Activated naive CD4-positive, alpha-beta T cell treated with anti-CD3 and anti-CD28 coated beads, Interleukin-2, amount 10 ng/mL, durations not matched to agents 7 days and 5 days (primary cell): ENCODE results near the gene ADI1.
A peak's percentile ranks its signal among the peaks of the same experiment; 100 is the strongest.

ENCODE experiments used
- CTCF ChIA-PET: fragments of 350-600 bp; sonication (Branson Sonifier 250); formaldehyde crosslinking; loops from one replicate; lab custom pipeline; 2021; ENCODE audit warnings: antibody characterized with exemption; lab: Charles Lee
- DNase-seq: peaks from one replicate; pipeline ENCODE4 v3.0.0-alpha.2; 2020
- H3K27ac Mint-ChIP-seq: one replicate; pipeline ENCODE4 v1.8.0; 2021; ENCODE audit warnings: mild to moderate bottlenecking, moderate library complexity, mixed read lengths
- H3K27me3 Mint-ChIP-seq: one replicate; pipeline ENCODE4 v1.8.0; 2021; ENCODE audit warnings: mild to moderate bottlenecking, mixed read lengths
- H3K36me3 Mint-ChIP-seq: one replicate; pipeline ENCODE4 v1.8.0; 2021; ENCODE audit warnings: mixed read lengths
- H3K4me1 Mint-ChIP-seq: one replicate; pipeline ENCODE4 v1.8.0; 2021; ENCODE audit warnings: mixed read lengths
- H3K4me3 Mint-ChIP-seq: one replicate; pipeline ENCODE4 v1.8.0; 2021; ENCODE audit warnings: mild to moderate bottlenecking, moderate library complexity, mixed read lengths
- H3K9me3 Mint-ChIP-seq: one replicate; pipeline ENCODE4 v1.8.0; 2021; ENCODE audit warnings: mixed read lengths

ADI1 gene

DNA sequence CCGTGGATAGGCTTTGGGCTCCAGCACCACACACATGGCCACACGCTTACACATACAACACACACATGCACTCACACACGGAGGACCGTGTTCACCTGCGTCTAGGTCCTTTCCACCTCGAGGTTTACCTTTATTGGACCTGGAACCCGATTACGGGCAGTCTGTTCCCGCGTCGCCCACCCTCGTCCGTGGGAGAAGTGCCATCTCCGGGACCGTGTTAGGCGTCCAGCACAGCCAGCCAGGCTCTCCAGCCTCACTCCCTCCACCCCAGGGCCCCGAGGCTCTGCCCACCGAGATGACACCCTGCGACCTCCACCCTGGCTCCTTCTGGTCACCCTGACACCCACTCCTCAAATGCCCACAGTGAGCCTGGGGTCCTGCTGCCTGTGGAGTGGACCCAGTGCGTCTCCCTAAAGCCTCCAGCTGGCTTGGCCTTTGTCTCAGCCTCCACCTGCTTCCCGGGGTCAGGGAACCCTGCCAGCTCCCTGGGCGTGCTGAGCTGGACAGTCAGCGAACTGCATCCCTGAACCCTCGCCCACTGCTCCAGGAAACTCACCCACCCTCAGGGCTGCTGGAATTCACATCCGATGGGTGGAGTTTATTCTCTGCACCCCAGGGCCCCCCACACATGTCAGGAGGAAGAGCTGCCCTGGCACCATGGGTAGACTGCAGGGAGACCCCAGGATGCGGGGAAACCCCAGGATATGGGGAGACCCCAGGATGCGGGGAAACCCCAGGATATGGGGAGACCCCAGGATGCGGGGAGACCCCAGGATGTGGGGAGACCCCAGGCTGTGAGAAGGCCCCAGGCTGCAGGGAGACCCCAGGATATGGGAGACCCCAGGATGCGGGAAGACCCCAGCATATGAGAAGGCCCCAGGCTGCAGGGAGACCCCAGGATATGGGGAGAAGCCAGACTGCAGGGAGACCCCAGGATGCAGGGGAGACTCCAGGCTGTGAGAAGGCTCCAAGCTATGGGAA, 33.0 kb downstream of the ADI1 start:
- H3K27ac Mint-ChIP-seq, result no peak overlapping the region

GRCh38 chr2:3485166-3485565, 34.2 kb downstream of the ADI1 start:
- no peaks in the 10 kb centered on the region for H3K9me3 Mint-ChIP-seq
- no peak overlapping the region for H3K4me3 Mint-ChIP-seq
- no peaks in the 10 kb centered on the region for H3K27me3 Mint-ChIP-seq
- CTCF ChIA-PET, result no interaction called here
- H3K4me1 Mint-ChIP-seq, result no peaks in the 10 kb centered on the region
- no peak for DNase-seq
- H3K27ac Mint-ChIP-seq, result no peak overlapping the region
- peaks cover 9% of the 10 kb centered on the region for H3K36me3 Mint-ChIP-seq

More for the DNA sequence above, 33.0 kb downstream of the ADI1 start:
- Mint-ChIP-seq H3K4me1 (no peaks in the 10 kb centered on the region), H3K36me3 (peaks cover 4% of the 10 kb centered on the region), H3K9me3 (no peaks in the 10 kb centered on the region), H3K4me3 (no peak overlapping the region), H3K27me3 (no peaks in the 10 kb centered on the region)
- no peak for DNase-seq
- CTCF ChIA-PET, result no interaction called here

DNA sequence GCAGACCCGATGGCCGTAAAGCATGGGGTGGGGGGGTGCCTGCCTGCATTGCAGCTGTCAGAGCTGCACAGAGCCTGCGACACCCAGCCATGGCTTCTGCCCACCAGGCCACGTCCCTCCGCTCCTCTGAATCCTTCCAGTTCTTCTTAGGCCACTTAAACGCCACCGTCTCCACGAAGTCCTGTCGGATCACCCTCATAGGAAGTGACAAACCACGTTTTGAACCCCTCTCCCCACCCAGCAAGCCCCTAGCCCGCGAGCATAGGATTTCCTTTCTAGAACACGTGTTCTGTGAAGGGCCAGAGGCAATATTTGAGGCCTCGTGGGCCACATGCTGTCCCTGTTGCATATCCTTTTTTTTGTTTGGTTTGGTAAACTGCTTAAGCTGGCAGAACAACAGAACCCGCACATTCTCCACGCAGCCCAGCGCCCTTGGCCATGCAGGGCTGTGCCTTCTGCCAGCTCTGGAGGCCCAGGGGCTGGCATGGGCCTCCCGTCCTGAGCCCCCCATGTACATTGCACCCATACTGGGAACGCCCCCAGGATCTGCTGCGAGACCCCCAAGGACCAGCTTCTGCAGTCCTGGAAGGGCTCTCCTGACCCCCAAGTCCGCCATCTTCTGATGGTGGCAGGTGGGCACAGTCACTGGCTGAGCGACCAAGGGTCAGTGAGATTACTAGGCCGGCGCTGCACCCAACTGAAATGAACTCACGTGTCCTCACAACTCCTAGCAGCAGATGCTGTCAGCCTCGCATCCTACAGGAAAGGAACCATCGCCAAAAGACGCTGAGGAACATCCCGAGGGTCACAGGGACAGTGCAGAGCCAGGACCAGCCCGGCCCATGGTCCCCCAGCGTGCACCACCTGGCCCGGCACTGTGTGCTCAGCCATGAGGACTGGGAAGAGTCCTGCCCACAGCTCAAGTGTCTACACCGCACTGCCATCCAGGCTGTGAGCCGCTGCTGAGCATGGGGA, 35.1 kb downstream of the ADI1 start:
- Mint-ChIP-seq H3K27me3 (no peaks in the 10 kb centered on the region), H3K36me3 (peaks cover 12% of the 10 kb centered on the region), H3K27ac (peak overlapping the region; percentile 45), H3K4me1 (no peaks in the 10 kb centered on the region), H3K9me3 (no peaks in the 10 kb centered on the region), H3K4me3 (no peak overlapping the region)
- CTCF ChIA-PET, result no interaction called here
- no peak for DNase-seq

DNA sequence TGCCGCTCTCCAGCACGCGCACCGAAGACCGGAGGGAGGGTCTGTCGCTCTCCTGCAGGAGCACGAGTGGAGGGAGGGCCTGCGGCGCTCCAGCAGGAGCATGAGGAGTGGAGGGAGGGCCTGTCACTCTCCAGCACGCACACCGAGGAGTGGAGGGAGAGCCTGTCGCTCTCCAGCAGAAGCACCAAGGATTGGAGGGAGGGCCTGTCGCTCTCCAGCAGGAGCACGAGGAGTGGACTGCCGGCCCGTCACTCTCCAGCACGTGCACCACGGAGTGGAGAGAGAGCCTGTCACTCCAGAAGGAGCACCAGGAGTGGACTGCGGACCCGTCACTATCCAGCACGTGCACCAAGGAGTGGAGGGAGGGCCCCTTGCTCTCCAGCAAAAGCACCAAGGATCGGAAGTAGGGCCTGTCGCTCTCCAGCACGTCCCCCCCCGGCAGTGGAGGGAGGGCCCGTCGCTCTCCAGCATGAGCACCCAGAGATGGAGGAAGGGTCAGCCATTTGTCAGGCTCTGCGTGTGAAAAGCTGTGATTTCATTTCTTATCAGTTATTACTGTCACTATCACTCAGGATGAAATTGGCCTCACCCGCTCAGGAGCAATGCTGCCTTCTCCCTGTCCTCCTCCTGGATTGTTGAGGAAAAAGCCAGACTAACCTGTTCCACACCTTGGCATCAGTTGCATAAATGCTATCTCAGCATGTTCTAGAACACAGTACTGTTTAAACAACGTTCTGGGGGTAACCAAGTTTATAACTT, 35.9 kb downstream of the ADI1 start:
- no peak for DNase-seq
- Mint-ChIP-seq H3K27ac (no peak overlapping the region), H3K9me3 (no peaks in the 10 kb centered on the region), H3K27me3 (no peaks in the 10 kb centered on the region), H3K4me1 (no peaks in the 10 kb centered on the region), H3K36me3 (peaks cover 12% of the 10 kb centered on the region), H3K4me3 (no peak overlapping the region)
- CTCF ChIA-PET, result no interaction called here

DNA sequence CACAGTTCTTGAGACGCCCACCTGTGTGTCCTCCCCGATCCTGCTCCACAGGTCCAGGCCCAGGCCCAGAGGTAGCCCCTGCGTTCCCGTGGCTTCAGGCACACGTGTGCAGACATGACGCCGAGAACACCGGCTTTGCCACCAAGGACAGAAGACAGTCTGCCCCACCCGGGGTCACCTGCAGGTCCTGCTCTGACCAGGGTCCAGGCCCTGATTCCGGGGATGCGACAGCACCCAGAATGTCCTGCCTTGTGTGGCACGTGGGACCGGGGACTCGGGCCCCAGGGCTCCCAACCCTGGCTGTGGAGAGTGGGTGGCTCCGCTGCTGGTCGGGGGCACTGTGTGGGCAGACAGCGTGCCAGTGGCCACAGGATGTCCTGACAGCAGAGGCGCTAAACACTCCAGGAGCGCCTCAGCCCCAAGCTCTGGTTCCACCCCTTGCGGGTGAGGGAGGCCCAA, 36.9 kb downstream of the ADI1 start:
- Mint-ChIP-seq H3K27ac (no peak overlapping the region), H3K4me1 (no peaks in the 10 kb centered on the region), H3K4me3 (no peak overlapping the region), H3K9me3 (no peaks in the 10 kb centered on the region), H3K36me3 (peaks cover 12% of the 10 kb centered on the region), H3K27me3 (no peaks in the 10 kb centered on the region)
- CTCF ChIA-PET, result no interaction called here
- DNase-seq, result no peak

GRCh38 chr2:3481736-3482362, 37.5 kb downstream of the ADI1 start:
- CTCF ChIA-PET, result no interaction called here
- H3K27ac Mint-ChIP-seq, result no peak overlapping the region
- H3K27me3 Mint-ChIP-seq, result no peaks in the 10 kb centered on the region
- DNase-seq, result no peak
- H3K36me3 Mint-ChIP-seq, result peaks cover 12% of the 10 kb centered on the region
- H3K9me3 Mint-ChIP-seq, result no peaks in the 10 kb centered on the region
- no peaks in the 10 kb centered on the region for H3K4me1 Mint-ChIP-seq
- H3K4me3 Mint-ChIP-seq, result no peak overlapping the region

DNA sequence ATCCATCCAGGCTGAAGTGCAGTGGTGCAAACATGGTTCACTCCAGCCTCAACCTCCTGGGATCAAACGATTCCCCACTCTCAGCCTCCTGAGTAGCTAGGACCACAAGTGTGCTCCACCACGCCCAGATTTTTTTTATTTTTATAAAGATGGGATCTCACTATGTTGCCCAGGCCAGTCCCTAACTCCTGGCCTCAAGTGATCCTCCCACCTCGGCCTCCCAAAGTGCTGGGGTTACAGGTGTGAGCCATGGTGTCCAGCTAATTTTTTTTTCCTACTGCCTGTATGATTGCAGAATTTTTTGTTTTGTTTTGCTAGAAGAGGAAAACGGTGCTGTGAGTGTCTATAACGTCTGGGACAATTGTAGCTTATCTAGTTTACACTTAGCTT, 38.3 kb downstream of the ADI1 start:
- Mint-ChIP-seq H3K4me3 (no peak overlapping the region), H3K36me3 (peaks cover 12% of the 10 kb centered on the region), H3K9me3 (no peaks in the 10 kb centered on the region), H3K4me1 (no peaks in the 10 kb centered on the region), H3K27me3 (no peaks in the 10 kb centered on the region), H3K27ac (no peak overlapping the region)
- CTCF ChIA-PET, result no interaction called here
- no peak for DNase-seq

- peaks cover 9% of the 10 kb centered on the region for H3K36me3 Mint-ChIP-seq
- no peaks in the 10 kb centered on the region for H3K4me1 Mint-ChIP-seq
- H3K27me3 Mint-ChIP-seq, result no peaks in the 10 kb centered on the region
- no peak overlapping the region for H3K4me3 Mint-ChIP-seq
- DNase-seq, result no peak
- no peaks in the 10 kb centered on the region for H3K9me3 Mint-ChIP-seq
- CTCF ChIA-PET, result no interaction called here
- no peak overlapping the region for H3K27ac Mint-ChIP-seq
Measured at GRCh38 chr2:3480352-3481010, 38.9 kb downstream of the ADI1 start.

- H3K27ac Mint-ChIP-seq, result peak overlapping the region; percentile 42
- no peak for DNase-seq
- H3K9me3 Mint-ChIP-seq, result no peaks in the 10 kb centered on the region
- no peaks in the 10 kb centered on the region for H3K27me3 Mint-ChIP-seq
- no peaks in the 10 kb centered on the region for H3K4me1 Mint-ChIP-seq
- CTCF ChIA-PET, result interaction anchor here (1.2 kb wide), 1 partner anchor 56 kb away, joined by 3 read pairs; no protein-coding TSS in a partner anchor
- peaks cover 9% of the 10 kb centered on the region for H3K36me3 Mint-ChIP-seq
- no peak overlapping the region for H3K4me3 Mint-ChIP-seq
Measured at GRCh38 chr2:3479430-3480320, 39.7 kb downstream of the ADI1 start.

DNA sequence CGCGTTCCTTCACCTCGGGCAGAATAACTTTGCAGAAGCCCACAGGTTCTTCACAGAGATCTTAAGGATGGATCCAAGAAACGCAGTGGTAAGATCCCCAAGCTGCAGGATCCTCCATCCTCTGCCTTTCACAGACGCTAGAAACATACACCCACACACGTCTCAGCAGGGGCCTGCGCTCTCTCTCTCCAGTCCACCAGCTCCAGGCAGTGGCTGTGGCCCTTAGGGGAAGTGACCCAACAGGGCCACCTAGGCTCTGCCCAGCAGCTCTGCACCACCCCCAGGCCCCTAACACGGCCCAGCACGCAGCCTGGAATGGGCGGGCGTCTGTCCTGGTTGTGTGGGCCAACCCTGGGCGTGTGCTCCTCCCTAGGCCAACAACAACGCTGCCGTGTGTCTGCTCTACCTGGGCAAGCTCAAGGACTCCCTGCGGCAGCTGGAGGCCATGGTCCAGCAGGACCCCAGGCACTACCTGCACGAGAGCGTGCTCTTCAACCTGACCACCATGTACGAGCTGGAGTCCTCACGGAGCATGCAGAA, 40.4 kb downstream of the ADI1 start:
- Mint-ChIP-seq H3K36me3 (peaks cover 9% of the 10 kb centered on the region), H3K9me3 (no peaks in the 10 kb centered on the region), H3K27me3 (no peaks in the 10 kb centered on the region), H3K27ac (no peak overlapping the region), H3K4me3 (no peak overlapping the region), H3K4me1 (no peaks in the 10 kb centered on the region)
- CTCF ChIA-PET, result interaction anchor here (0.6 to 1.2 kb wide), 2 partner anchors 55 to 1380 kb away, joined by 3 read pairs; no protein-coding TSS in a partner anchor
- no peak for DNase-seq

DNA sequence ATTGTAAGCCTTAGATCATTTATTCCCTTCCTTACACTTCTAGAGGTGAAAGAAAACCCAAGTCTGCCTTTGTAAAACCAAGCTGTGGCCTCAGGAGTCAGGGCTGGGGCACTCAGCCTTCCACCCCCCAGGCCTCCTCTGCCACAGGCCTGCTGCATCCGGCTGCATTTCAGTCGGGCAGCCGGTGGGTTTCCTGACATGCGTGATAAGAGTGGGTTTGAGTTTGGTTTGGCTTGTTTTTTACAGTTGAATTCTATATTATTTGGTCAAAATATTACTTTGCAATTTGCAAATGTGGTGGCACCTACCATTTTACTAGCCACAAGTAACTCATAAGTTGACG, 42.4 kb downstream of the ADI1 start:
- no peak overlapping the region for H3K4me3 Mint-ChIP-seq
- no peak overlapping the region for H3K27ac Mint-ChIP-seq
- no peaks in the 10 kb centered on the region for H3K27me3 Mint-ChIP-seq
- CTCF ChIA-PET, result no interaction called here
- no peak for DNase-seq
- no peaks in the 10 kb centered on the region for H3K4me1 Mint-ChIP-seq
- H3K36me3 Mint-ChIP-seq, result peaks cover 8% of the 10 kb centered on the region
- H3K9me3 Mint-ChIP-seq, result no peaks in the 10 kb centered on the region

DNA sequence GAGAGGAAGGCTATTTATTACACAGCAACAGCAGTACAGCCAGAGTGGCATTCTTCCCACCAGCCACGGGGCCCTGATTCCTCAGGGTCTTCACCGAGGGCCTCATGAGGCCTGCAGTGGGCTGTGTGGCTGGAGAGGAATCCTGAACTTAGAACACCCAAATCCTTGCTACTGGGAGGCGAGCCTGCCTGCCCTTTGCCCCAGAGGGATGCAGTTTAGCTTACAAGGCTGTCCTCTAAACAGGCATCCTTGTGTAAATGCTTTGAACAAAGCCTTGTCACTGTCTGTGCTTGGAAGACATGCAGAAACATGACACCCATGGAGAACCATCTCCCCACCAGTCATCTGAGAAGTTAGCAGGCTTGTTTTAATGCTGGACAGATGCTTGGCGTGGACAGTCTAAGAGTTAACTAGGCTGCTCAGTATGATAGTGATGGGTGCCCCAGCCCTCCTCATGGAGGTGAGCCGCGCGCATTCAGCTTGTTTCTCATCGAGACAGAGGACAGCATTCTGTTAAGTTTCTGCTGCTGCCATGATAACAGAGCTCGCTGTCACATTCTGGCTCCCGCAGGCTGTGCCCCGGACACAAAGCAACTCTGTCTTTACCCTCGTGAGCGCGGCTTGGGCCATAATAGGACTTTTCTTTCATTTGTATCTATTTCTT, 42.9 kb downstream of the ADI1 start:
- H3K36me3 Mint-ChIP-seq, result peaks cover 7% of the 10 kb centered on the region
- no peak overlapping the region for H3K4me3 Mint-ChIP-seq
- H3K27ac Mint-ChIP-seq, result no peak overlapping the region
- no peak for DNase-seq
- no peaks in the 10 kb centered on the region for H3K27me3 Mint-ChIP-seq
- CTCF ChIA-PET, result no interaction called here
- no peaks in the 10 kb centered on the region for H3K9me3 Mint-ChIP-seq
- H3K4me1 Mint-ChIP-seq, result no peaks in the 10 kb centered on the region
